ENCODE measurements around the gene JAZF1. TPM values are rescaled to one million over a fixed set of nuclear protein-coding genes. Genes with fewer than 3 reads are reported as not detected.
A peak's percentile ranks its signal among the peaks of the same experiment; 100 is the strongest.

JAZF1 gene
- total and polyA plus RNA-seq, 7 donors, result 2.3 to 10.6 (median 5.3) TPM

DNA sequence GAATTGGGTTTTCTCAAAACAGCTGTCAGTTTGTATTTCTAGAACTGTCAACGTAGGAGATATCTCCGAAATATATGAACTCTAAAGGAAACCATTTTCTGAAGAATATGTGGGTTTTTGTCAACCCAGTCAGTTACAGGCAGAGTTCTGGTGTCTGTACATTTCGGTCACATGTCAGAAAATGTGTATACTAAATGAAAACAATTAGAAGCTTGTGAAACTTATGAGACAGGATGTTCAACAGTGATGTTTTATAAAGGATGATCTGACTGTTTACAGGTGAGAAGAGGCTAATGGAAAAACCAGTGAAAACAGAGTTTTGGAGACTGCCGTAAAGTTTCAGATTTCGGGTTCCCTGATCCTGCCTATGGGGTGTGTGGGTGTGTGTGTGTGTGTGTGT, 6.2 kb downstream of the JAZF1 start:
- H3K27me3 ChIP-seq (ENCODE audit: insufficient read depth in 3 of 3, low read length in 2 of 3), result no peaks in the 10 kb centered on the region
- TF ChIP-seq, protein P1, sequence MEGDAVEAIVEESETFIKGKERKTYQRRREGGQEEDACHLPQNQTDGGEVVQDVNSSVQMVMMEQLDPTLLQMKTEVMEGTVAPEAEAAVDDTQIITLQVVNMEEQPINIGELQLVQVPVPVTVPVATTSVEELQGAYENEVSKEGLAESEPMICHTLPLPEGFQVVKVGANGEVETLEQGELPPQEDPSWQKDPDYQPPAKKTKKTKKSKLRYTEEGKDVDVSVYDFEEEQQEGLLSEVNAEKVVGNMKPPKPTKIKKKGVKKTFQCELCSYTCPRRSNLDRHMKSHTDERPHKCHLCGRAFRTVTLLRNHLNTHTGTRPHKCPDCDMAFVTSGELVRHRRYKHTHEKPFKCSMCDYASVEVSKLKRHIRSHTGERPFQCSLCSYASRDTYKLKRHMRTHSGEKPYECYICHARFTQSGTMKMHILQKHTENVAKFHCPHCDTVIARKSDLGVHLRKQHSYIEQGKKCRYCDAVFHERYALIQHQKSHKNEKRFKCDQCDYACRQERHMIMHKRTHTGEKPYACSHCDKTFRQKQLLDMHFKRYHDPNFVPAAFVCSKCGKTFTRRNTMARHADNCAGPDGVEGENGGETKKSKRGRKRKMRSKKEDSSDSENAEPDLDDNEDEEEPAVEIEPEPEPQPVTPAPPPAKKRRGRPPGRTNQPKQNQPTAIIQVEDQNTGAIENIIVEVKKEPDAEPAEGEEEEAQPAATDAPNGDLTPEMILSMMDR (IDR thresholded peaks at IDR 0.05), result no peak
- ATAC-seq (no peak), DNase-seq (no peak)
- no peak overlapping the region for H3K27ac ChIP-seq
- whole genome bisulfite sequencing, 3 donors, result 81 to 91% (median 90%) methylated on average over 3 to 5 of the region's 5 CpGs
- intact Hi-C loops (cut with DNase I), result no loop called here
- H3K4me3 ChIP-seq, result no peak overlapping the region
- H3K9me3 ChIP-seq, result no peaks in the 10 kb centered on the region
- peaks cover 20% of the 10 kb centered on the region for H3K4me1 ChIP-seq
- no peaks in the 10 kb centered on the region for H3K36me3 ChIP-seq (ENCODE audit: insufficient read depth in 1 of 2, low read depth in 1 of 2)

DNA sequence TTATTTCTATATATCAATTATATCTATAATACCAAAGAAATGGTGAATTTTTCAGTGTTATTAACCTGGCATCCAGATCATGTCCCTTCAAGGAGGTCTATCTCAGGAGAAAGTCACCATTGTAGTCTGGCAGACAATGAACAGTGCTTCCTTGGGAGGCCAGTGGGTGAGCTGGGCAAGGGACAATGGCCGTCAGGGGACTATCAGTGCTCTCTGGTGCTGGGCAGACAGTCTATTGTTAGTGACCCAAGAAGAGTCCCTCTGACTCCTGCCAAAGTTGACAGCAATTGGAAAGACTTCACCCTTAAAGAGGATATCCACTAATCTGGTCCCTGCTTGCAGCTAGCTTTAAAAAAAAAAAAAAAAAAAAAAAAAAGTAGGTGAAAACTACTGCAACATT, 7.1 kb downstream of the JAZF1 start:
- peak in 3 of 4 donors; percentile 48 to 73 (median 71) for ATAC-seq
- Histone ChIP-seq H3K4me3 (no peak overlapping the region), H3K27me3 (ENCODE audit: insufficient read depth in 3 of 3, low read length in 2 of 3) (no peaks in the 10 kb centered on the region), H3K4me1 (peaks cover 20% of the 10 kb centered on the region), H3K27ac (peak overlapping the region; percentile 15), H3K36me3 (ENCODE audit: insufficient read depth in 1 of 2, low read depth in 1 of 2) (no peaks in the 10 kb centered on the region), H3K9me3 (no peaks in the 10 kb centered on the region)
- TF ChIP-seq, protein P1 (IDR thresholded peaks at IDR 0.05), result no peak
- no peak for DNase-seq
- whole genome bisulfite sequencing, 3 donors, result 26 to 42% (median 38%) methylated on average over 1 of the region's 1 CpG
- intact Hi-C loops (cut with DNase I), result no loop called here

DNA sequence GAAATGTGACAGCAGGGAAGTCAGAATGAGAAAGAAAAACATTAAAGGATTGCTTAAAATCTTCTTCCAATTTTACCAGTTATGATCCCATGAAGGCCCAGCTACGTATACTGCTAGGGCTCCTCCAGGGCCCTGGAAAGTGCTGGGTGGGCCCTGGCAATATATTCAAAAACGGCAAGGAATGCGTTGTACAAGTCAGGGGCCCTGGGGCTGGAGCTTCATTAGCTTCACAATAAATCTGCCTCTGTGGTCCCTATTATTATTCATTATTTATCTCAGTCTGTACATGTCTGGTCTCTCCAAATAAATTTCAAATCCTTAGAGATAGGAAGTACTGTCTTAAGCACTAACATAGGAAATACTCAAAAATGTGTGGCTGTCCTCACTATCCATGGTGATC, 7.6 kb downstream of the JAZF1 start:
- Histone ChIP-seq H3K27me3 (ENCODE audit: insufficient read depth in 3 of 3, low read length in 2 of 3) (no peaks in the 10 kb centered on the region), H3K9me3 (no peaks in the 10 kb centered on the region), H3K36me3 (ENCODE audit: insufficient read depth in 1 of 2, low read depth in 1 of 2) (no peaks in the 10 kb centered on the region), H3K27ac (no peak overlapping the region), H3K4me1 (peaks cover 20% of the 10 kb centered on the region), H3K4me3 (no peak overlapping the region)
- 77 to 92% (median 88%) methylated on average over 3 of the region's 3 CpGs for WGBS, 3 donors
- TF ChIP-seq, protein P1 (IDR thresholded peaks at IDR 0.05), result no peak
- ATAC-seq (no peak), DNase-seq (no peak)
- intact Hi-C loops (cut with DNase I), result no loop called here

DNA sequence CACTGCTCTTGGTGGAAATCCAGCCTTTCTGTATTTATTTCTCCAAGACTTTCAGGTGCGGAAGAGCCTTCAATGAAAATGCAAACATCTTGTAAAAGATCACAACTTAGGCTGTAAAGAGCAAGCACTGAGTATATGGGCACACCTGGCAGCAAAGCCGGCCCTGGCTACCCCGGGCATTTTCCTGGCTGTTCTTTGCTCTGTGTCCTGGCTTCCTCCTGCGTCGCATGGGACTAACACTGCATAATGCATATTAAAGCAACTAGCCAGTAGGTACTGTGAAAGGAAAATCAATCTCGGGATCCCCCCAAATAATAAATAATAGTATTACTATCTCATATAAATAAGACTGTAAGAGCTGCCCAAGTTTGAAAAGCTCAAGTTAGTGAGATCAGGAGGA, 9.9 kb downstream of the JAZF1 start:
- intact Hi-C loops (cut with DNase I), result no loop called here
- Histone ChIP-seq H3K4me3 (no peak overlapping the region), H3K9me3 (no peaks in the 10 kb centered on the region), H3K4me1 (peaks cover 8% of the 10 kb centered on the region), H3K27me3 (ENCODE audit: insufficient read depth in 3 of 3, low read length in 2 of 3) (no peaks in the 10 kb centered on the region), H3K27ac (no peak overlapping the region), H3K36me3 (ENCODE audit: insufficient read depth in 1 of 2, low read depth in 1 of 2) (no peaks in the 10 kb centered on the region)
- DNase-seq, result no peak
- WGBS, 3 donors, result 61 to 68% (median 68%) methylated on average over 6 of the region's 6 CpGs
- peak in 1 of 4 donors; percentile 43 for ATAC-seq
- TF ChIP-seq, protein P1 (IDR thresholded peaks at IDR 0.05), result no peak

DNA sequence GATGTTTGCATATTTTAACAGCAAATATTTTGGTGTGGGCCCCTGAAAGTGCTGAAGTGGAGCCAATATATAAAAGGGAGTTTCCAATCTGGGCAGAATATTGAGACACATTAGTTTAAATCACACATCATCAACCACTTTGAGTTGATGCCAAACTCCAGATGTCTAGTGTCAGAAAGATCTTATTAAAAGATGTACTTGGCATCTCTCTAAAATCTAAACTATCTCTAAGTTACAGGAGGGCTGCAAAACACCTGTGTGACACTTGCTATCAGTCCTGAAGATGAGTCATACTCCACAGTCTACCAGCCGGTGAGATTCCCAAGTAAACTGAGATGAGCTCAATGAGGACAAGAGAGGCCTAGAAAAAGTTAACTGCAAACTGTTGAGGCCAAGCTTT, 11.4 kb downstream of the JAZF1 start:
- no peak for DNase-seq
- Histone ChIP-seq H3K36me3 (ENCODE audit: insufficient read depth in 1 of 2, low read depth in 1 of 2) (no peaks in the 10 kb centered on the region), H3K27me3 (ENCODE audit: insufficient read depth in 3 of 3, low read length in 2 of 3) (no peaks in the 10 kb centered on the region), H3K27ac (no peak overlapping the region), H3K4me3 (no peak overlapping the region), H3K4me1 (peaks cover 8% of the 10 kb centered on the region), H3K9me3 (no peaks in the 10 kb centered on the region)
- intact Hi-C loops (cut with DNase I), result no loop called here
- 26 to 58% (median 27%) methylated on average over 1 of the region's 1 CpG for WGBS, 3 donors
- ATAC-seq, result peak in 1 of 4 donors; percentile 60
- TF ChIP-seq, protein P1 (IDR thresholded peaks at IDR 0.05), result no peak

Data from psoas muscle (tissue), 8 donors.